Measurements from ENCODE around the gene ATG9A. TPM values are rescaled to one million over a fixed set of nuclear protein-coding genes. Genes with fewer than 3 reads are reported as not detected.
A peak's percentile ranks its signal among the peaks of the same experiment; 100 is the strongest.

The ATG9A gene
- total RNA-seq = 10 to 100 TPM; 40.9 to 57.7 (median 49.8) TPM

GRCh38 chr2:219229305-219230058 lies at the start of gene ATG9A, which contains the start of gene ANKZF1:
ATG9A (minus strand) TSS chr2:219229636; CDS start chr2:219228024, 1,612 bp downstream.
ANKZF1 (plus strand) TSS chr2:219229806; CDS start chr2:219230258, 452 bp downstream.
- TF ChIP-seq EP300 (IDR thresholded peaks at IDR 0.05) (peak in 1 of 4 donors; percentile 78), CTCF (IDR thresholded peaks at IDR 0.05) (peak in 3 of 6 experiments; percentile 14 to 18 (median 18)), POLR2AphosphoS5 (IDR thresholded peaks at IDR 0.05) (peak; percentile 94 to 98), POLR2A (IDR thresholded peaks at IDR 0.05) (peak; percentile 20 to 93 (median 76))
- 2% methylated on average over 44 of the region's 80 CpGs; no CpG with 5 or more reads in 1 of the 2 donors for WGBS, 2 donors
- ATAC-seq (ENCODE audit: low FRiP score in 2 of 2) = peak; percentile 99
- peak within 1 kb of the TSS; percentile 94 to 97 (median 96) for H3K27ac ChIP-seq
- no peaks in the 10 kb centered on the region for H3K27me3 ChIP-seq
- DNase-seq = peak; percentile 96 to 99
- H3K4me1 ChIP-seq = peaks cover 23 to 42% (median 28%) of the 10 kb centered on the region in 4 donors
- no peaks in the 10 kb centered on the region for H3K9me3 ChIP-seq
- H3K4me3 ChIP-seq = peak within 1 kb of the TSS; percentile 81 to 92 (median 86)
- peaks cover 32 to 57% (median 41%) of the 10 kb centered on the region in 4 donors for H3K36me3 ChIP-seq

- TF ChIP-seq CTCF (IDR thresholded peaks at IDR 0.05) (no peak), POLR2A (IDR thresholded peaks at IDR 0.05) (no peak), POLR2AphosphoS5 (IDR thresholded peaks at IDR 0.05) (no peak), EP300 (IDR thresholded peaks at IDR 0.05) (no peak)
- ATAC-seq (ENCODE audit: low FRiP score in 2 of 2) = no peak
- Histone ChIP-seq H3K9me3 (no peaks in the 10 kb centered on the region), H3K4me3 (peak overlapping the region in 3 of 4 donors; percentile 62 to 78 (median 65)), H3K4me1 (peaks cover 22 to 29% (median 24%) of the 10 kb centered on the region in 4 donors), H3K36me3 (peaks cover 10 to 34% (median 28%) of the 10 kb centered on the region in 4 donors), H3K27ac (peak overlapping the region; percentile 96 to 100 (median 98)), H3K27me3 (no peaks in the 10 kb centered on the region)
- DNase-seq = no peak
- 11 to 19% methylated on average over 9 of the region's 9 CpGs for WGBS, 2 donors
Measured at GRCh38 chr2:219278655-219279150, 49.3 kb upstream of the ATG9A start.

- peaks cover 22 to 29% (median 24%) of the 10 kb centered on the region in 4 donors for H3K4me1 ChIP-seq
- DNase-seq (peak; percentile 85 to 89), ATAC-seq (ENCODE audit: low FRiP score in 2 of 2) (peak; percentile 70 to 82)
- 28 to 35% methylated on average over 18 to 25 of the region's 25 CpGs for WGBS, 2 donors
- peak overlapping the region in 2 of 4 donors; percentile 14 to 18 for H3K4me3 ChIP-seq
- no peak for TF ChIP-seq POLR2AphosphoS5 (IDR thresholded peaks at IDR 0.05)
- peak; percentile 94 to 98 (median 95) for TF ChIP-seq CTCF (IDR thresholded peaks at IDR 0.05)
- TF ChIP-seq EP300 (IDR thresholded peaks at IDR 0.05) = no peak
- no peaks in the 10 kb centered on the region for H3K9me3 ChIP-seq
- no peaks in the 10 kb centered on the region for H3K27me3 ChIP-seq
- H3K36me3 ChIP-seq = peaks cover 8 to 26% (median 21%) of the 10 kb centered on the region in 4 donors
- peak overlapping the region; percentile 96 to 100 (median 98) for H3K27ac ChIP-seq
Measured at GRCh38 chr2:219277703-219278654, 48.5 kb upstream of the ATG9A start.

GRCh38 chr2:219274361-219274921 lies 45.0 kb upstream of the ATG9A start:
- 41 to 43% methylated on average over 4 to 6 of the region's 6 CpGs for WGBS, 2 donors
- no peak overlapping the region for H3K4me3 ChIP-seq
- DNase-seq = peak in 1 of 2 donors; percentile 46
- peaks cover 12 to 16% (median 16%) of the 10 kb centered on the region in 4 donors for H3K4me1 ChIP-seq
- no peaks in the 10 kb centered on the region for H3K36me3 ChIP-seq
- TF ChIP-seq POLR2A (IDR thresholded peaks at IDR 0.05) (peak in 1 of 4 donors; percentile 40), CTCF (IDR thresholded peaks at IDR 0.05) (no peak), EP300 (IDR thresholded peaks at IDR 0.05) (no peak), POLR2AphosphoS5 (IDR thresholded peaks at IDR 0.05) (no peak)
- peak overlapping the region; percentile 62 to 78 (median 68) for H3K27ac ChIP-seq
- ATAC-seq (ENCODE audit: low FRiP score in 2 of 2) = peak in 1 of 2 donors; percentile 23
- no peaks in the 10 kb centered on the region for H3K9me3 ChIP-seq
- no peaks in the 10 kb centered on the region for H3K27me3 ChIP-seq
